Trophoblast cell (in vitro differentiated cells and primary cell): ENCODE measurements around the gene SLC9A6.

ENCODE experiments used
- DNase-seq, 2 donors: peaks; one replicate each; pipeline ENCODE4 v3.0.0-alpha.2; 2016
- H2AFZ ChIP-seq: 2 replicates; pipeline ENCODE4 v1.6.1; 2013; ENCODE audit warnings: low read length, moderate library complexity, mild to moderate bottlenecking; ENCODE audit not compliant: insufficient read depth, poor library complexity
- H2AK5ac ChIP-seq: 2 replicates; pipeline ENCODE4 v1.6.1; 2013; ENCODE audit warnings: mild to moderate bottlenecking, low read length
- H2BK120ac ChIP-seq: 2 replicates; pipeline ENCODE4 v1.6.1; 2013; ENCODE audit warnings: low read length, mild to moderate bottlenecking, moderate library complexity; ENCODE audit not compliant: insufficient read depth, poor library complexity
- H2BK12ac ChIP-seq: 2 replicates; pipeline ENCODE4 v1.6.1; 2013; ENCODE audit warnings: mild to moderate bottlenecking, low read length, moderate library complexity
- H2BK5ac ChIP-seq: 2 replicates; pipeline ENCODE4 v1.6.1; 2013; ENCODE audit warnings: low read length, low read depth, moderate library complexity, mild to moderate bottlenecking; ENCODE audit not compliant: poor library complexity
- H3K14ac ChIP-seq: 2 replicates; pipeline ENCODE4 v1.6.1; 2013; ENCODE audit warnings: mild to moderate bottlenecking, low read length
- H3K18ac ChIP-seq: 2 replicates; pipeline ENCODE4 v1.6.1; 2013; ENCODE audit warnings: mild to moderate bottlenecking, low read length
- H3K23ac ChIP-seq: 2 replicates; pipeline ENCODE4 v1.6.1; 2013; ENCODE audit warnings: low read length
- H3K27ac ChIP-seq: 2 replicates; pipeline ENCODE4 v1.5.1; 2013; ENCODE audit warnings: low read depth, mild to moderate bottlenecking, inconsistent platforms, low read length, moderate library complexity
- H3K27me3 ChIP-seq: 2 replicates; pipeline ENCODE4 v1.6.1; 2013; ENCODE audit warnings: inconsistent platforms, mild to moderate bottlenecking, low read length, moderate library complexity; ENCODE audit not compliant: insufficient read depth
- H3K36me3 ChIP-seq, 2 experiments: 1 replicate in 1 of 2; 2 replicates in 1 of 2; pipeline ENCODE4 v1.6.1; 2013; ENCODE audit warnings: low read length in 2 of 2, mild to moderate bottlenecking in 2 of 2, moderate library complexity in 1 of 2; ENCODE audit not compliant: insufficient read depth in 2 of 2, control insufficient read depth in 1 of 2
- H3K4ac ChIP-seq: 2 replicates; pipeline ENCODE4 v1.6.1; 2013; ENCODE audit warnings: low read depth, mild to moderate bottlenecking, low read length, moderate library complexity
- H3K4me1 ChIP-seq, 2 experiments: 1 replicate in 1 of 2; 2 replicates in 1 of 2; pipeline ENCODE4 v1.6.1; 2013; ENCODE audit warnings: low read length in 2 of 2, mild to moderate bottlenecking in 2 of 2, moderate library complexity in 1 of 2; ENCODE audit not compliant: insufficient read depth in 2 of 2, control insufficient read depth in 1 of 2
- H3K4me2 ChIP-seq: 2 replicates; pipeline ENCODE4 v1.6.1; 2013; ENCODE audit warnings: inconsistent platforms, mild to moderate bottlenecking, low read length, moderate library complexity
- H3K4me3 ChIP-seq: 2 replicates; pipeline ENCODE4 v1.5.1; 2013; ENCODE audit warnings: mild to moderate bottlenecking, low read depth, low read length, inconsistent platforms
- H3K79me1 ChIP-seq: one replicate; pipeline ENCODE4 v1.6.1; 2013; ENCODE audit warnings: low read length
- H3K79me2 ChIP-seq: 2 replicates; pipeline ENCODE4 v1.6.1; 2013; ENCODE audit warnings: low read length, mild to moderate bottlenecking; ENCODE audit not compliant: control insufficient read depth, insufficient read depth, poor library complexity
- H3K9ac ChIP-seq: 2 replicates; pipeline ENCODE4 v1.6.1; 2013; ENCODE audit warnings: mild to moderate bottlenecking, low read length
- H3K9me3 ChIP-seq: 2 replicates; pipeline ENCODE4 v1.6.1; 2013; ENCODE audit warnings: low read depth, mild to moderate bottlenecking, control low read depth, inconsistent platforms, low read length; ENCODE audit not compliant: insufficient read depth
- H4K12ac ChIP-seq: 2 replicates; pipeline ENCODE4 v1.6.1; 2013; ENCODE audit warnings: low read depth, mild to moderate bottlenecking, low read length, moderate library complexity
- H4K8ac ChIP-seq: 2 replicates; pipeline ENCODE4 v1.6.1; 2013; ENCODE audit warnings: low read depth, mild to moderate bottlenecking, low read length, moderate library complexity
- H4K91ac ChIP-seq: one replicate; pipeline ENCODE4 v1.6.1; 2013; ENCODE audit warnings: low read depth, mild to moderate bottlenecking, low read length, moderate library complexity
- WGBS: extraction: QIAGEN DNeasy Blood & Tissue Kit; methylation state at CpG from one replicate; pipeline ENCODE4 v1.1.7; 2013; ENCODE audit warnings: missing lambda C conversion rate; ENCODE audit not compliant: insufficient read length, insufficient coverage; ENCODE audit errors: extremely low coverage; 5-methylcytosine and 5-hydroxymethylcytosine counted together

SLC9A6 gene

DNA sequence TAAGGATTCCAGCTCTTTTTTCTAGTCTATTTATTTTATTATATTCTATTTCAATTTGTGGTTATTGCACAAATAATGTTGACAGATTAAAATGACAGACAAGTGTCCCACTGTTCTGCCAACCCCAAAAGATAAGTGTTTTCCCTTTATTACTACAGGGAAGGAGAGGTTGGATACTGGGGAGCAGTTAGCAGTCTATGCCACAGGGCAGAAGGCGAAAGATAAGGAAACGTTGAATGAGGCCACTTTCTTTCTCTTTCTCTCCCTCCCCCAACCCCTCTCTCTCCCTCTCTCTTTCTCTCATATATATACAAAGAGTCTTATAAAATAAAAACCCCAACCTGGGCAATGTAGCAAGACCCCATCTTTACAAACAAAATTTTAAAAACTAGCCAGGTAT, 31.6 kb downstream of the SLC9A6 start:
- H2AFZ ChIP-seq = no peak overlapping the region
- H3K14ac ChIP-seq = no peak overlapping the region
- no peak for DNase-seq
- H4K8ac ChIP-seq = no peak overlapping the region
- no peak overlapping the region for H2BK120ac ChIP-seq
- H3K4ac ChIP-seq = no peak overlapping the region
- H3K9ac ChIP-seq = no peak overlapping the region
- WGBS = no CpG with 5 or more reads among the region's 2 CpGs
- no peak overlapping the region for H3K4me3 ChIP-seq
- H3K4me2 ChIP-seq = no peak overlapping the region
- no peaks in the 10 kb centered on the region for H3K79me1 ChIP-seq
- H3K9me3 ChIP-seq = no peaks in the 10 kb centered on the region
- H2BK5ac ChIP-seq = no peak overlapping the region
- H4K12ac ChIP-seq = no peak overlapping the region
- H3K36me3 ChIP-seq = peaks cover 1 to 9% of the 10 kb centered on the region in 2 experiments
- H2BK12ac ChIP-seq = no peak overlapping the region
- no peak overlapping the region for H4K91ac ChIP-seq
- H3K23ac ChIP-seq = no peak overlapping the region
- no peaks in the 10 kb centered on the region for H3K79me2 ChIP-seq
- H3K27me3 ChIP-seq = no peaks in the 10 kb centered on the region
- no peak overlapping the region for H3K27ac ChIP-seq
- H3K18ac ChIP-seq = no peak overlapping the region
- no peak overlapping the region for H2AK5ac ChIP-seq
- H3K4me1 ChIP-seq = no peaks in the 10 kb centered on the region

- no peak overlapping the region for H2BK120ac ChIP-seq
Observed at GRCh38 chrX:136019226-136019625, 34.0 kb downstream of the SLC9A6 start.

GRCh38 chrX:136021160-136021559, 35.9 kb downstream of the SLC9A6 start:
- WGBS = no CpG with 5 or more reads among the region's 1 CpG

More at GRCh38 chrX:136019226-136019625, 34.0 kb downstream of the SLC9A6 start:
- Histone ChIP-seq H4K91ac (no peak overlapping the region), H4K8ac (no peak overlapping the region), H3K27me3 (no peaks in the 10 kb centered on the region), H2BK12ac (no peak overlapping the region), H3K36me3 (peaks cover 1 to 7% of the 10 kb centered on the region in 2 experiments), H3K4me3 (no peak overlapping the region), H3K4me2 (no peak overlapping the region), H3K23ac (no peak overlapping the region), H3K9ac (no peak overlapping the region), H3K27ac (no peak overlapping the region), H3K14ac (no peak overlapping the region), H4K12ac (no peak overlapping the region), H3K79me1 (no peaks in the 10 kb centered on the region), H3K4me1 (no peaks in the 10 kb centered on the region), H2BK5ac (no peak overlapping the region), H3K79me2 (no peaks in the 10 kb centered on the region), H2AFZ (no peak overlapping the region), H3K4ac (no peak overlapping the region), H3K9me3 (no peaks in the 10 kb centered on the region), H2AK5ac (no peak overlapping the region), H3K18ac (no peak overlapping the region)
- peak in 1 of 2 donors; percentile 20 for DNase-seq
- no CpG with 5 or more reads among the region's 5 CpGs for WGBS

GRCh38 chrX:136021903-136022302, 36.7 kb downstream of the SLC9A6 start:
- H3K18ac ChIP-seq = no peak overlapping the region
- no peak overlapping the region for H2BK5ac ChIP-seq
- no peak overlapping the region for H3K9ac ChIP-seq
- no peak overlapping the region for H2AFZ ChIP-seq
- no peak overlapping the region for H3K4me3 ChIP-seq
- no peaks in the 10 kb centered on the region for H3K4me1 ChIP-seq
- H3K27me3 ChIP-seq = no peaks in the 10 kb centered on the region
- no peak overlapping the region for H3K4ac ChIP-seq
- no peak overlapping the region for H2BK12ac ChIP-seq
- DNase-seq = no peak
- no peak overlapping the region for H3K4me2 ChIP-seq
- H2AK5ac ChIP-seq = no peak overlapping the region
- H3K9me3 ChIP-seq = no peaks in the 10 kb centered on the region
- H4K12ac ChIP-seq = no peak overlapping the region
- WGBS = no CpG with 5 or more reads among the region's 1 CpG
- H3K14ac ChIP-seq = no peak overlapping the region
- no peak overlapping the region for H2BK120ac ChIP-seq
- no peaks in the 10 kb centered on the region for H3K79me1 ChIP-seq
- H4K8ac ChIP-seq = no peak overlapping the region
- no peak overlapping the region for H4K91ac ChIP-seq
- H3K36me3 ChIP-seq = peaks cover 1 to 5% of the 10 kb centered on the region in 2 experiments
- H3K79me2 ChIP-seq = no peaks in the 10 kb centered on the region
- no peak overlapping the region for H3K27ac ChIP-seq
- no peak overlapping the region for H3K23ac ChIP-seq

More at GRCh38 chrX:136021160-136021559, 35.9 kb downstream of the SLC9A6 start:
- Histone ChIP-seq H2BK120ac (no peak overlapping the region), H3K9ac (no peak overlapping the region), H3K36me3 (peaks cover 1 to 5% of the 10 kb centered on the region in 2 experiments), H3K27me3 (no peaks in the 10 kb centered on the region), H3K9me3 (no peaks in the 10 kb centered on the region), H3K27ac (no peak overlapping the region), H3K79me1 (no peaks in the 10 kb centered on the region), H2BK5ac (no peak overlapping the region), H2AFZ (no peak overlapping the region), H4K91ac (no peak overlapping the region), H2AK5ac (no peak overlapping the region), H3K79me2 (no peaks in the 10 kb centered on the region), H3K4ac (no peak overlapping the region), H3K18ac (no peak overlapping the region), H3K14ac (no peak overlapping the region), H4K8ac (no peak overlapping the region), H3K23ac (no peak overlapping the region), H3K4me2 (no peak overlapping the region), H4K12ac (no peak overlapping the region), H2BK12ac (no peak overlapping the region), H3K4me1 (no peaks in the 10 kb centered on the region), H3K4me3 (no peak overlapping the region)
- no peak for DNase-seq
